Measurements from ENCODE around the gene PHACTR4. TPM values are rescaled to one million over a fixed set of nuclear protein-coding genes. Genes with fewer than 3 reads are reported as not detected.

Gene PHACTR4
- total and polyA plus RNA-seq, 2 donors (not counting 3 experiments of a cell fraction or from before 2014, with no cell fraction given) = 25.4 to 61.0 TPM

GRCh38 chr1:28458237-28459228 lies 89.0 kb downstream of the PHACTR4 start:
- H3K4me2 ChIP-seq (ENCODE audit: insufficient read depth, low read length) = peak overlapping the region; percentile 90
- H3K4me1 ChIP-seq (ENCODE audit: control insufficient read depth, extremely low read depth, insufficient read depth, low read length) = peaks cover 56% of the 10 kb centered on the region
- peak; percentile 75 for DNase-seq (ENCODE audit: low read depth, low spot score)
- H3K36me3 ChIP-seq (ENCODE audit: control insufficient read depth in 2 of 2, extremely low read depth in 1 of 2, insufficient read depth in 2 of 2, low read length in 2 of 2) = no peaks in the 10 kb centered on the region
- peak overlapping the region in 1 of 3 experiments; percentile 28 for H3K4me3 ChIP-seq (replicated peaks in 1 of 3; ENCODE audit: insufficient read depth in 1 of 3, low read depth in 1 of 3, low read length in 3 of 3)
- H2AFZ ChIP-seq (ENCODE audit: low read depth, low read length) = peak overlapping the region; percentile 28
- intact Hi-C loops (cut with micrococcal nuclease) = loop anchor here (2.0 kb wide), 1 partner anchor 46 kb away; no protein-coding TSS in a partner anchor
- FAIRE-seq = peak; percentile 37
- no peaks in the 10 kb centered on the region for H3K9me1 ChIP-seq (replicated peaks; ENCODE audit: control insufficient read depth, extremely low read depth, insufficient read depth, low read length)
- dilution Hi-C loops (cut with MboI; ENCODE audit: extremely low pct_ligation_motif_present, low sequenced_read_pairs) = no loop called here
- TF ChIP-seq POLR2A (IDR thresholded peaks at IDR 0.05; ENCODE audit: low read depth, low read length) (no peak), POLR2AphosphoS5 (IDR thresholded peaks at IDR 0.05; ENCODE audit: insufficient read depth, low read depth, low read length) (peak; percentile 23), FOS (IDR thresholded peaks at IDR 0.05; ENCODE audit: borderline replicate concordance, insufficient read depth, low read length) (peak; percentile 25), GATA2 (IDR thresholded peaks at IDR 0.05; ENCODE audit: insufficient read depth, insufficient read length, low read depth, low read length) (peak; percentile 46)
- TF ChIP-seq, protein P1, sequence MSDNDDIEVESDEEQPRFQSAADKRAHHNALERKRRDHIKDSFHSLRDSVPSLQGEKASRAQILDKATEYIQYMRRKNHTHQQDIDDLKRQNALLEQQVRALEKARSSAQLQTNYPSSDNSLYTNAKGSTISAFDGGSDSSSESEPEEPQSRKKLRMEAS (IDR thresholded peaks at IDR 0.05; ENCODE audit: insufficient read depth, insufficient read length) = no peak
- H3K9me3 ChIP-seq (replicated peaks; ENCODE audit: control insufficient read depth, insufficient read depth, low read length) = no peaks in the 10 kb centered on the region
- peak overlapping the region; percentile 60 for H3K27ac ChIP-seq (ENCODE audit: insufficient read depth, low read depth, low read length)
- ChIA-PET POLR2A (interaction anchor here (0.9 kb wide), 1 partner anchor 123 kb away, joined by 5 read pairs; no protein-coding TSS in a partner anchor), CTCF (interaction anchor here (1.0 kb wide), 1 partner anchor 46 kb away, joined by 4 read pairs; no protein-coding TSS in a partner anchor)
- no peaks in the 10 kb centered on the region for H3K27me3 ChIP-seq (ENCODE audit: control insufficient read depth in 2 of 2, insufficient read depth in 2 of 2, low read length in 2 of 2)
- peak overlapping the region; percentile 49 for H3K9ac ChIP-seq (replicated peaks; ENCODE audit: extremely low read depth, insufficient read depth, low read length)
- no TSS peak for BruUV-seq (replicated peaks)
- H4K20me1 ChIP-seq (replicated peaks; ENCODE audit: control insufficient read depth, extremely low read depth, insufficient read depth, low read length) = no peaks in the 10 kb centered on the region
- H3K79me2 ChIP-seq (ENCODE audit: control insufficient read depth, insufficient read depth, low read length) = peaks cover 9% of the 10 kb centered on the region

All from endothelial cell of umbilical vein (primary cell).